Cardiac muscle cell (in vitro differentiated cells and primary cell): ENCODE measurements around the gene CHST5. TPM values are rescaled to one million over a fixed set of nuclear protein-coding genes. Genes with fewer than 3 reads are reported as not detected.
"Not testable (repeated sequence)": the region's sequence is repeated elsewhere in the genome, so short reads cannot be mapped to it uniquely, and the experiment has no call there.

Experiments
- DNase-seq, 2 donors: peaks; one replicate each; pipeline versions ENCODE4 v3.0.0 to v3.0.0-alpha.2; 2010 to 2017; ENCODE audit warnings: low read depth in 1 of 2, low spot score in 1 of 2
- H3K27ac ChIP-seq: fragments of 200-600 bp; sonication (generic); 2 replicates; pipeline ENCODE4 v1.5.1; 2016
- H3K27me3 ChIP-seq: fragments of 200-600 bp; sonication (generic); 2 replicates; pipeline ENCODE4 v1.6.0; 2016; ENCODE audit warnings: control low read depth
- H3K36me3 ChIP-seq: fragments of 200-600 bp; sonication (generic); 2 replicates; pipeline ENCODE4 v1.5.1; 2016; ENCODE audit warnings: control low read depth
- H3K4me1 ChIP-seq: fragments of 200-600 bp; sonication (generic); 2 replicates; pipeline ENCODE4 v1.8.1; 2017; ENCODE audit warnings: low read depth, mild to moderate bottlenecking, mixed run types
- H3K4me3 ChIP-seq: fragments of 200-600 bp; sonication (generic); 2 replicates; pipeline ENCODE4 v1.5.1; 2016; ENCODE audit warnings: mild to moderate bottlenecking
- H3K9me3 ChIP-seq: fragments of 200-600 bp; sonication (generic); 2 replicates; pipeline ENCODE4 v1.5.1; 2017; ENCODE audit warnings: low read depth, mild to moderate bottlenecking, control low read depth
- polyA plus RNA-seq: library from polyadenylated mRNA; unstranded; fragments of >200 nt; fragmentation: Nextera tagmentation; extraction: Ambion mirVana; gene quantifications from 2 replicates; pipeline ENCODE4 v1.2.1, GENCODE V29; 2016
- total RNA-seq: library from RNA; depleted of rRNA; stranded (reverse); fragments of >200 nt; gene quantifications from 2 replicates; pipeline ENCODE4 v1.2.3, GENCODE V29; 2016
- TF ChIP-seq, protein P1 (sequence below): IDR thresholded peaks from 2 replicates; pipeline ENCODE4 v1.5.1; 2012; ENCODE audit warnings: low read depth, mild to moderate bottlenecking, low read length

The CHST5 gene
- total and polyA plus RNA-seq, 2 experiments from 2014 or later: 0.66 TPM; not detected in 1

DNA sequence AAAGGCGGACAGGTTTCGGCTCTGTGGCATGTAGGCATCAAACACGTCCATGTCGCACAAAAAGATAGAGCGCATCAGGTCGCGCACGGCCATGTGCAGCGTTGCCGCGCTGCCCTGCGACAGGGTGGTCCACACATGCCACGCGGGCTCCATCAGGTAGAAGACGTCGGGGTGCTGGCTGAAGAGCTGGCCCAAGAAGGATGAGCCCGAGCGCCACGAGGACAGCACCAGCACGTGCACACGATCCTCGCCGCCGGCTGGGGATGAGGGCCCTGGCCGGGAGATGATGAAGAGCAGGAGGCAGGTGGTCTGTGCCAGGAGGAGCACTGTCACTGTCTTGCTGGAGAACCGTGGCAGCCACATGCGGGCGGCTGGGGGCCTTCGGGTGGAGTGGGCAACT is 5.9 kb downstream of the CHST5 start:
- Histone ChIP-seq H3K9me3 (no peaks in the 10 kb centered on the region), H3K27me3 (no peaks in the 10 kb centered on the region), H3K36me3 (no peaks in the 10 kb centered on the region), H3K4me3 (no peak overlapping the region), H3K27ac (no peak overlapping the region), H3K4me1 (no peaks in the 10 kb centered on the region)
- DNase-seq: no peak
- TF ChIP-seq, protein P1, sequence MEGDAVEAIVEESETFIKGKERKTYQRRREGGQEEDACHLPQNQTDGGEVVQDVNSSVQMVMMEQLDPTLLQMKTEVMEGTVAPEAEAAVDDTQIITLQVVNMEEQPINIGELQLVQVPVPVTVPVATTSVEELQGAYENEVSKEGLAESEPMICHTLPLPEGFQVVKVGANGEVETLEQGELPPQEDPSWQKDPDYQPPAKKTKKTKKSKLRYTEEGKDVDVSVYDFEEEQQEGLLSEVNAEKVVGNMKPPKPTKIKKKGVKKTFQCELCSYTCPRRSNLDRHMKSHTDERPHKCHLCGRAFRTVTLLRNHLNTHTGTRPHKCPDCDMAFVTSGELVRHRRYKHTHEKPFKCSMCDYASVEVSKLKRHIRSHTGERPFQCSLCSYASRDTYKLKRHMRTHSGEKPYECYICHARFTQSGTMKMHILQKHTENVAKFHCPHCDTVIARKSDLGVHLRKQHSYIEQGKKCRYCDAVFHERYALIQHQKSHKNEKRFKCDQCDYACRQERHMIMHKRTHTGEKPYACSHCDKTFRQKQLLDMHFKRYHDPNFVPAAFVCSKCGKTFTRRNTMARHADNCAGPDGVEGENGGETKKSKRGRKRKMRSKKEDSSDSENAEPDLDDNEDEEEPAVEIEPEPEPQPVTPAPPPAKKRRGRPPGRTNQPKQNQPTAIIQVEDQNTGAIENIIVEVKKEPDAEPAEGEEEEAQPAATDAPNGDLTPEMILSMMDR: no peak

GRCh38 chr16:75529056-75529905 is 6.6 kb downstream of the CHST5 start:
- no peak overlapping the region for H3K4me3 ChIP-seq
- H3K4me1 ChIP-seq: no peaks in the 10 kb centered on the region
- TF ChIP-seq, protein P1: no peak
- H3K27ac ChIP-seq: no peak overlapping the region
- H3K36me3 ChIP-seq: no peaks in the 10 kb centered on the region
- H3K27me3 ChIP-seq: no peaks in the 10 kb centered on the region
- no peaks in the 10 kb centered on the region for H3K9me3 ChIP-seq
- DNase-seq: no peak

- TF ChIP-seq, protein P1: no peak
These were observed 8.0 kb downstream of the CHST5 start for GRCh38 chr16:75527825-75528299.

GRCh38 chr16:75526032-75526790 is 9.7 kb downstream of the CHST5 start:
- no peak overlapping the region for H3K27ac ChIP-seq
- no peak for DNase-seq
- H3K4me1 ChIP-seq: no peaks in the 10 kb centered on the region
- TF ChIP-seq, protein P1: no peak
- no peaks in the 10 kb centered on the region for H3K9me3 ChIP-seq
- no peak overlapping the region for H3K4me3 ChIP-seq
- H3K27me3 ChIP-seq: no peaks in the 10 kb centered on the region
- no peaks in the 10 kb centered on the region for H3K36me3 ChIP-seq

More at GRCh38 chr16:75527825-75528299, 8.0 kb downstream of the CHST5 start:
- DNase-seq: no peak
- H3K27me3 ChIP-seq: no peaks in the 10 kb centered on the region
- H3K4me3 ChIP-seq: no peak overlapping the region
- no peaks in the 10 kb centered on the region for H3K36me3 ChIP-seq
- no peaks in the 10 kb centered on the region for H3K4me1 ChIP-seq
- H3K9me3 ChIP-seq: no peaks in the 10 kb centered on the region
- H3K27ac ChIP-seq: no peak overlapping the region

DNA sequence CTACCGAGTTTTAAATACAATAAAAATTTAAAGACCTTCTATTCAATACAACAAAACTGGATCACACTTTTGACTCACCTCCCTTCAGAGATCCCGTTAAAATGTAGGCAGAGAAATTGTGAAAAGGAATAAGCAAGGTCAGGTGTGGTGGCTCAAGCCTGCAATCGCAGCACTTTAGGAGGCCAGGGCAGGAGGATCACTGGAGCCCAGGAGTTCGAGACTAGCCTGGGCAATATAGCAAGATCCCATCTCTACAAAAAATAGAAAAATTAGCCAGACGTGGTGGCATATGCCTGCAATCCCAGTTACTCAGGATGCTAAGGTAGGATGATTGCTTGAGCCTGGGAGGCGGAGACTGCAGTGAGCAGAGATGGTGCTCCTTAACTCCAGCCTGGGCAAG is 16.7 kb downstream of the CHST5 start:
- Histone ChIP-seq H3K36me3 (no peaks in the 10 kb centered on the region), H3K27ac (no peak overlapping the region), H3K4me3 (no peak overlapping the region), H3K4me1 (no peaks in the 10 kb centered on the region), H3K27me3 (no peaks in the 10 kb centered on the region), H3K9me3 (no peaks in the 10 kb centered on the region)
- DNase-seq: no peak
- TF ChIP-seq, protein P1: no peak

DNA sequence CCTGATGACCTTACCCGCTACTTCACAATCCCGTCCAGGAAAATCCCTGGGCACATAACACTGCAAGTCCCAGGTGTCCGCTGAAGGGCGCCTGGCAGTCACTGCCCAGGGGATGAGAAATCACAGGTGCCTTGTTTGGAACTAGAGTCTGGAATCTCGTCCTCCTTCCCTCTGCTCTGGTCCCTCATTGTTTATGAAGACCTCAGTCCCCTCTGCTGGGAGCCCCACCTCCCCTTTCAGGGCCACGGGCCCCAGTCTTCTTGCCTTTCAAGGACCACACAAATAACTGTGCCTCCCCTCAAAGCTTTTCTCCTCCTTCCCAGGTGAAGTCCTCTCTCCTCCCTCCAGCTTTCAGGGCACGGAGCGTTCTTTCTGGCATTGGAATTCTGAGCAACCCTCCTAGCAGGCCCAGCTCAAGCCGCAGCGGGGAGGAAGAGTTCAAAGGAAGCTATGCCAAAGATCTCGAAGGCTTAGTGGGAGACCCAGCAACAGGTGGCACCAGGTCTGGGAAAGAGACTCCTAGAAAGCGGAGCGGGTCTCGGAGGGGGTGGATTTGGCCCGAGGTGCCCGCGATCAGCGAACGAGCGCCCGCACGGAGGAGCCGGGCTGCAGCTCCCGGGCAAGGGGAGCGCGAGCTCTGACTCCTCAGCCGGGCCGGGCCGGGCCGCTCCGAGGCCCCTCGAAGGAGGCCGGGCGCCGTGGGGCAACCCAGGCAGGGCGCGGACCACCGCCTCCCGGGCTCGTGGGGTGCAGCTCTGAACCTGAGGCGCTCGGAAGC is 19.5 kb downstream of the CHST5 start:
- H3K4me1 ChIP-seq, H3K9me3 ChIP-seq, H3K27me3 ChIP-seq, H3K36me3 ChIP-seq: not testable (repeated sequence)
- H3K27ac ChIP-seq: peak overlapping the region; percentile 82
- H3K4me3 ChIP-seq: peak overlapping the region; percentile 95
- DNase-seq: peak; percentile 17 to 44
